ENCODE measurements around the gene PLA2G5. TPM values are rescaled to one million over a fixed set of nuclear protein-coding genes. Genes with fewer than 3 reads are reported as not detected.

The PLA2G5 gene
- total RNA-seq, 1 donor from 2014 or later, result not detected

DNA sequence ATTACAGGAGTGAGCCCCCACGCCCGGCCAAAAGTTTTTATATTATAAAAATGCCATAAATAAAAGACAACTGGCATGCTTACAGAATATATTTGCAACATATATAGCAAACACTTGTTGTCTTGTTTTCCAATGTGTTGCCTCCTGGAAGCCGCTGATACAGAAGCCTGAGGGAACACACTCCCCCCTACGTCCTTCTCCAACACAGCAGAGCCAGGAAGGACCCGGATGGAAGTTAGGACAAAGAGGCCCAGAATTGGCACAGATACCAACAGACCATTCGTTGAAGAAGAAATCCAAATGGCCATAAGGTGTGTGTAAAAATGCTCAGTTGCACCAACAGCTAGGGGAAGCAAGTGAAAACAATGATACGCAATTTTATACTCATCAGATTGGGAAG lies 1.3 kb upstream of the PLA2G5 start:
- H3K4me1 Mint-ChIP-seq (ENCODE audit: low read depth), result no peaks in the 10 kb centered on the region
- DNase-seq (ENCODE audit: low spot score, unreplicated experiment), result no peak
- no peaks in the 10 kb centered on the region for H3K9me3 Mint-ChIP-seq (ENCODE audit: low read depth)
- no peak overlapping the region for H3K4me3 Mint-ChIP-seq (ENCODE audit: low read depth)
- H3K27me3 Mint-ChIP-seq, result peaks cover 7% of the 10 kb centered on the region
- H3K27ac Mint-ChIP-seq, result no peak overlapping the region
- TF ChIP-seq, protein P1, sequence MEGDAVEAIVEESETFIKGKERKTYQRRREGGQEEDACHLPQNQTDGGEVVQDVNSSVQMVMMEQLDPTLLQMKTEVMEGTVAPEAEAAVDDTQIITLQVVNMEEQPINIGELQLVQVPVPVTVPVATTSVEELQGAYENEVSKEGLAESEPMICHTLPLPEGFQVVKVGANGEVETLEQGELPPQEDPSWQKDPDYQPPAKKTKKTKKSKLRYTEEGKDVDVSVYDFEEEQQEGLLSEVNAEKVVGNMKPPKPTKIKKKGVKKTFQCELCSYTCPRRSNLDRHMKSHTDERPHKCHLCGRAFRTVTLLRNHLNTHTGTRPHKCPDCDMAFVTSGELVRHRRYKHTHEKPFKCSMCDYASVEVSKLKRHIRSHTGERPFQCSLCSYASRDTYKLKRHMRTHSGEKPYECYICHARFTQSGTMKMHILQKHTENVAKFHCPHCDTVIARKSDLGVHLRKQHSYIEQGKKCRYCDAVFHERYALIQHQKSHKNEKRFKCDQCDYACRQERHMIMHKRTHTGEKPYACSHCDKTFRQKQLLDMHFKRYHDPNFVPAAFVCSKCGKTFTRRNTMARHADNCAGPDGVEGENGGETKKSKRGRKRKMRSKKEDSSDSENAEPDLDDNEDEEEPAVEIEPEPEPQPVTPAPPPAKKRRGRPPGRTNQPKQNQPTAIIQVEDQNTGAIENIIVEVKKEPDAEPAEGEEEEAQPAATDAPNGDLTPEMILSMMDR (IDR thresholded peaks at IDR 0.05; ENCODE audit: unreplicated experiment), result no peak
- no peaks in the 10 kb centered on the region for H3K36me3 Mint-ChIP-seq (ENCODE audit: insufficient read depth)

GRCh38 chr1:20070357-20070756 lies 363 bp downstream of the PLA2G5 start:
- Mint-ChIP-seq H3K9me3 (ENCODE audit: low read depth) (no peaks in the 10 kb centered on the region), H3K27ac (no peak overlapping the region), H3K4me1 (ENCODE audit: low read depth) (no peaks in the 10 kb centered on the region), H3K36me3 (ENCODE audit: insufficient read depth) (no peaks in the 10 kb centered on the region), H3K4me3 (ENCODE audit: low read depth) (no peak overlapping the region), H3K27me3 (peaks cover 10% of the 10 kb centered on the region)
- DNase-seq (ENCODE audit: low spot score, unreplicated experiment), result no peak
- TF ChIP-seq, protein P1 (IDR thresholded peaks at IDR 0.05; ENCODE audit: unreplicated experiment), result no peak

DNA sequence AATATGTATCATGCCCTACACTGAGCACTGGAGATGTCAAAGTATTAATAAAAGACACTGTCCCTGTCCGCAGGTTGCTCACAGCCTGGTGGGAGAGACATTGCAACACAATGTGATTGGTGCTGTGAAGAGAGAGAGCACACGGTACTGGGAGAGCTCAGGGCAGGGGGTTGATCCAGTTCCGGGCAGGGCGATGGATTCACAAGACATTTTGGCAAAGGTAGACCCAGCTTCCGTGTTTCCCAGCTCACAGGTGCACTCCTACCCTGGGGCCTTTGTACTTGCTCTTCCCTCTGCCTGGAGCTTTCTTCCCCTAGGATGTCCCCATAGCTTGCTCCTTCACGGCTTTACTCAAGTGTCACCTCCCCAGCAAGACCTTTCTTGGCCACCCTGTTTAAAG lies 1.4 kb downstream of the PLA2G5 start:
- no peaks in the 10 kb centered on the region for H3K9me3 Mint-ChIP-seq (ENCODE audit: low read depth)
- peaks cover 10% of the 10 kb centered on the region for H3K27me3 Mint-ChIP-seq
- no peaks in the 10 kb centered on the region for H3K36me3 Mint-ChIP-seq (ENCODE audit: insufficient read depth)
- no peak overlapping the region for H3K4me3 Mint-ChIP-seq (ENCODE audit: low read depth)
- no peaks in the 10 kb centered on the region for H3K4me1 Mint-ChIP-seq (ENCODE audit: low read depth)
- H3K27ac Mint-ChIP-seq, result no peak overlapping the region
- DNase-seq (ENCODE audit: low spot score, unreplicated experiment), result no peak
- TF ChIP-seq, protein P1 (IDR thresholded peaks at IDR 0.05; ENCODE audit: unreplicated experiment), result no peak

DNA sequence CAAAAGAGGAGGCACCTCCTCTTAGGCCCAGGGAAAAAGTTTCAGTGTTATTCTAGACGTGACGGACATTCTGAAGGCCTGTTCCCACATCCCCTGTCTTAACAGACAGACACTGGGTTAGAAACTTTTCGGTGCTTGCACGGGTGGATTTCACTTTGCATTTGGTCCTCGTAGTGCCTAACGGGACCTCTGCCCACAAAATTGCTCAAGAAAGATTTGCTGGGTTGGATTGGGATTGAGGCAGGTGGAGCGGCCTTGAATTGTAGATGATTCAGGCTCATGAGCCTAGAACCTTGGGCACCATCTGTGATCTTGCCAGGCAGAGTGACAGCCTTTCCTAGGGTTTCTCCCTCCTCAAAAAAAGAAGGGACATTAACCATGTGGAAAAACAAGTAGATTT lies 2.8 kb downstream of the PLA2G5 start:
- DNase-seq (ENCODE audit: low spot score, unreplicated experiment), result no peak
- H3K9me3 Mint-ChIP-seq (ENCODE audit: low read depth), result no peaks in the 10 kb centered on the region
- no peaks in the 10 kb centered on the region for H3K4me1 Mint-ChIP-seq (ENCODE audit: low read depth)
- no peak overlapping the region for H3K27ac Mint-ChIP-seq
- H3K4me3 Mint-ChIP-seq (ENCODE audit: low read depth), result no peak overlapping the region
- H3K36me3 Mint-ChIP-seq (ENCODE audit: insufficient read depth), result no peaks in the 10 kb centered on the region
- TF ChIP-seq, protein P1 (IDR thresholded peaks at IDR 0.05; ENCODE audit: unreplicated experiment), result no peak
- peaks cover 11% of the 10 kb centered on the region for H3K27me3 Mint-ChIP-seq

- H3K4me1 Mint-ChIP-seq (ENCODE audit: low read depth), result no peaks in the 10 kb centered on the region
- peaks cover 16% of the 10 kb centered on the region for H3K27me3 Mint-ChIP-seq
- TF ChIP-seq, protein P1 (IDR thresholded peaks at IDR 0.05; ENCODE audit: unreplicated experiment), result no peak
- H3K36me3 Mint-ChIP-seq (ENCODE audit: insufficient read depth), result no peaks in the 10 kb centered on the region
- DNase-seq (ENCODE audit: low spot score, unreplicated experiment), result no peak
- H3K9me3 Mint-ChIP-seq (ENCODE audit: low read depth), result no peaks in the 10 kb centered on the region
- no peak overlapping the region for H3K4me3 Mint-ChIP-seq (ENCODE audit: low read depth)
- H3K27ac Mint-ChIP-seq, result no peak overlapping the region
Measured at GRCh38 chr1:20073256-20073655, 3.3 kb downstream of the PLA2G5 start.

All from progenitor cell of endocrine pancreas (in vitro differentiated cells).